IMR-90 (cell line): Measurements from ENCODE around the gene CHN1.

ENCODE experiments used
- CHD1 ChIP-seq: IDR thresholded peaks from 2 replicates; pipeline ENCODE4 v1.6.1; 2012; ENCODE audit warnings: low read depth, low read length, improper control_type of control experiment
- TF ChIP-seq, protein P1 (sequence below): conservative IDR thresholded peaks from 2 replicates; pipeline ENCODE4 v1.5.1; 2012; ENCODE audit warnings: mild to moderate bottlenecking, low read depth, low read length, improper control_type of control experiment
- TF ChIP-seq, protein P2 (sequence below): fragments of 150-350 bp; IDR thresholded peaks from 2 replicates; pipeline ENCODE4 v1.6.1; 2017; ENCODE audit warnings: mild to moderate bottlenecking, antibody characterized with exemption, low read length, low read depth

DNA sequence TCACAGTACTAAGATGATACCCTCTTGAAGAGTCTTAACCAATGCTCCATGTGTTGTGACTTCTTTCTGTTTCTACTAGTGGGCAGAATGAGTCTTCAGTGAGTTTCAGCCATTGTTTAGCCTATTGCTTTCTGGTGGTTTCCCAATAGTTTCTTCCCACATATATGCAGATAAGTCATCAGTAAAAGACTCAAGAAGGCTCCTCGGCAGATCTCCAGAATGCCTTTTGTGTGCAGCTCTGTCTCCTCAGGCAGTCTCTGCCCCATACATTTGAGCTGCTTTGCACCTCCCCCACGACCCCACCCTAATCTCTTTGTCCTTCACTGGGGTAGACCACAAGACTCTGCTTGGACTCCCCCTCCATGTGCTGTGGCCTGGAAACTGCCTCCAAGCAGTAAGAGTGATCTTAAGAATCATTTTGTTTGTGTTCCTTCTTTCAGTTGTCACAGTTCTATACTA lies 169.4 kb downstream of the CHN1 start:
- TF ChIP-seq, protein P1, sequence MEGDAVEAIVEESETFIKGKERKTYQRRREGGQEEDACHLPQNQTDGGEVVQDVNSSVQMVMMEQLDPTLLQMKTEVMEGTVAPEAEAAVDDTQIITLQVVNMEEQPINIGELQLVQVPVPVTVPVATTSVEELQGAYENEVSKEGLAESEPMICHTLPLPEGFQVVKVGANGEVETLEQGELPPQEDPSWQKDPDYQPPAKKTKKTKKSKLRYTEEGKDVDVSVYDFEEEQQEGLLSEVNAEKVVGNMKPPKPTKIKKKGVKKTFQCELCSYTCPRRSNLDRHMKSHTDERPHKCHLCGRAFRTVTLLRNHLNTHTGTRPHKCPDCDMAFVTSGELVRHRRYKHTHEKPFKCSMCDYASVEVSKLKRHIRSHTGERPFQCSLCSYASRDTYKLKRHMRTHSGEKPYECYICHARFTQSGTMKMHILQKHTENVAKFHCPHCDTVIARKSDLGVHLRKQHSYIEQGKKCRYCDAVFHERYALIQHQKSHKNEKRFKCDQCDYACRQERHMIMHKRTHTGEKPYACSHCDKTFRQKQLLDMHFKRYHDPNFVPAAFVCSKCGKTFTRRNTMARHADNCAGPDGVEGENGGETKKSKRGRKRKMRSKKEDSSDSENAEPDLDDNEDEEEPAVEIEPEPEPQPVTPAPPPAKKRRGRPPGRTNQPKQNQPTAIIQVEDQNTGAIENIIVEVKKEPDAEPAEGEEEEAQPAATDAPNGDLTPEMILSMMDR: no peak
- TF ChIP-seq CHD1: no peak
- TF ChIP-seq, protein P2, sequence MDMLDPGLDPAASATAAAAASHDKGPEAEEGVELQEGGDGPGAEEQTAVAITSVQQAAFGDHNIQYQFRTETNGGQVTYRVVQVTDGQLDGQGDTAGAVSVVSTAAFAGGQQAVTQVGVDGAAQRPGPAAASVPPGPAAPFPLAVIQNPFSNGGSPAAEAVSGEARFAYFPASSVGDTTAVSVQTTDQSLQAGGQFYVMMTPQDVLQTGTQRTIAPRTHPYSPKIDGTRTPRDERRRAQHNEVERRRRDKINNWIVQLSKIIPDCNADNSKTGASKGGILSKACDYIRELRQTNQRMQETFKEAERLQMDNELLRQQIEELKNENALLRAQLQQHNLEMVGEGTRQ: no peak
